GM23338 (cell line): ENCODE data around the gene CAMTA1.
A peak's percentile ranks its signal among the peaks of the same experiment; 100 is the strongest.

Source experiments
- NANOG ChIP-seq: IDR thresholded peaks from 2 replicates; pipeline ENCODE4 v1.6.1; 2016; ENCODE audit warnings: antibody characterized with exemption, borderline replicate concordance
- TF ChIP-seq, protein P1 (sequence below), 2 experiments: fragments of 200-600 bp in 1 of 2; sonication (generic) in 1 of 2; conservative IDR thresholded peaks; 2 replicates each; pipeline versions ENCODE4 v1.5.1 to v1.6.1; 2016 to 2017; ENCODE audit warnings: antibody characterized with exemption in 2 of 2, low read depth in 2 of 2, mild to moderate bottlenecking in 2 of 2, moderate library complexity in 1 of 2
- TF ChIP-seq, protein P2 (sequence below): IDR thresholded peaks from one replicate; pipeline ENCODE4 v1.6.1; 2018; ENCODE audit warnings: antibody characterized with exemption; ENCODE audit not compliant: unreplicated experiment
- TF ChIP-seq, protein P3 (sequence below): IDR thresholded peaks from 2 replicates; pipeline ENCODE4 v1.6.1; 2016; ENCODE audit warnings: antibody characterized with exemption

DNA sequence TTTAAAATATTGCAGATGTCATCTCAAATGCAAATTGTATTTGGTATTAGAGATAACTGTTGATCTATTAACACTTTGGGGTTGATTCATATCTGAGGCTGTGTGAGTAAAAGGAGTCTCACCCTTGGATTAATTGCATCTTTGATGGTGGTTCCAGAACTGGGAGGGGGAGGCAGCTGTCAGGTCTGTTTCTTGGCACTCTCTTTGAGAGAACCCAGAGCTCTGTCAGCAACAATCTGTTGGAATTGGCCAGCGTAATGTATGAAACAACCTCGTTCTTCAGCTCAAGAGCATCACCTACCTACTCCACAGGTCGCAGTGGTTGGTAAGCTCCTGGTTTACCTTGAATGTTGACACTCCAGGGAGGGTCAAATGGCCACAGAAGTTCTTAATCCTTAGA, 424.1 kb downstream of the CAMTA1 start:
- TF ChIP-seq, protein P1, sequence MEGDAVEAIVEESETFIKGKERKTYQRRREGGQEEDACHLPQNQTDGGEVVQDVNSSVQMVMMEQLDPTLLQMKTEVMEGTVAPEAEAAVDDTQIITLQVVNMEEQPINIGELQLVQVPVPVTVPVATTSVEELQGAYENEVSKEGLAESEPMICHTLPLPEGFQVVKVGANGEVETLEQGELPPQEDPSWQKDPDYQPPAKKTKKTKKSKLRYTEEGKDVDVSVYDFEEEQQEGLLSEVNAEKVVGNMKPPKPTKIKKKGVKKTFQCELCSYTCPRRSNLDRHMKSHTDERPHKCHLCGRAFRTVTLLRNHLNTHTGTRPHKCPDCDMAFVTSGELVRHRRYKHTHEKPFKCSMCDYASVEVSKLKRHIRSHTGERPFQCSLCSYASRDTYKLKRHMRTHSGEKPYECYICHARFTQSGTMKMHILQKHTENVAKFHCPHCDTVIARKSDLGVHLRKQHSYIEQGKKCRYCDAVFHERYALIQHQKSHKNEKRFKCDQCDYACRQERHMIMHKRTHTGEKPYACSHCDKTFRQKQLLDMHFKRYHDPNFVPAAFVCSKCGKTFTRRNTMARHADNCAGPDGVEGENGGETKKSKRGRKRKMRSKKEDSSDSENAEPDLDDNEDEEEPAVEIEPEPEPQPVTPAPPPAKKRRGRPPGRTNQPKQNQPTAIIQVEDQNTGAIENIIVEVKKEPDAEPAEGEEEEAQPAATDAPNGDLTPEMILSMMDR (conservative IDR thresholded peaks at IDR 0.05; ENCODE audit: low read depth in 2 of 2), result 0 out of 4 replicates have a peak, but pooled peaks of 1 of the 2 experiments have one; percentile 6
- TF ChIP-seq, protein P2, sequence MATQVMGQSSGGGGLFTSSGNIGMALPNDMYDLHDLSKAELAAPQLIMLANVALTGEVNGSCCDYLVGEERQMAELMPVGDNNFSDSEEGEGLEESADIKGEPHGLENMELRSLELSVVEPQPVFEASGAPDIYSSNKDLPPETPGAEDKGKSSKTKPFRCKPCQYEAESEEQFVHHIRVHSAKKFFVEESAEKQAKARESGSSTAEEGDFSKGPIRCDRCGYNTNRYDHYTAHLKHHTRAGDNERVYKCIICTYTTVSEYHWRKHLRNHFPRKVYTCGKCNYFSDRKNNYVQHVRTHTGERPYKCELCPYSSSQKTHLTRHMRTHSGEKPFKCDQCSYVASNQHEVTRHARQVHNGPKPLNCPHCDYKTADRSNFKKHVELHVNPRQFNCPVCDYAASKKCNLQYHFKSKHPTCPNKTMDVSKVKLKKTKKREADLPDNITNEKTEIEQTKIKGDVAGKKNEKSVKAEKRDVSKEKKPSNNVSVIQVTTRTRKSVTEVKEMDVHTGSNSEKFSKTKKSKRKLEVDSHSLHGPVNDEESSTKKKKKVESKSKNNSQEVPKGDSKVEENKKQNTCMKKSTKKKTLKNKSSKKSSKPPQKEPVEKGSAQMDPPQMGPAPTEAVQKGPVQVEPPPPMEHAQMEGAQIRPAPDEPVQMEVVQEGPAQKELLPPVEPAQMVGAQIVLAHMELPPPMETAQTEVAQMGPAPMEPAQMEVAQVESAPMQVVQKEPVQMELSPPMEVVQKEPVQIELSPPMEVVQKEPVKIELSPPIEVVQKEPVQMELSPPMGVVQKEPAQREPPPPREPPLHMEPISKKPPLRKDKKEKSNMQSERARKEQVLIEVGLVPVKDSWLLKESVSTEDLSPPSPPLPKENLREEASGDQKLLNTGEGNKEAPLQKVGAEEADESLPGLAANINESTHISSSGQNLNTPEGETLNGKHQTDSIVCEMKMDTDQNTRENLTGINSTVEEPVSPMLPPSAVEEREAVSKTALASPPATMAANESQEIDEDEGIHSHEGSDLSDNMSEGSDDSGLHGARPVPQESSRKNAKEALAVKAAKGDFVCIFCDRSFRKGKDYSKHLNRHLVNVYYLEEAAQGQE, result no peak
- TF ChIP-seq NANOG, result no peak
- TF ChIP-seq, protein P3, sequence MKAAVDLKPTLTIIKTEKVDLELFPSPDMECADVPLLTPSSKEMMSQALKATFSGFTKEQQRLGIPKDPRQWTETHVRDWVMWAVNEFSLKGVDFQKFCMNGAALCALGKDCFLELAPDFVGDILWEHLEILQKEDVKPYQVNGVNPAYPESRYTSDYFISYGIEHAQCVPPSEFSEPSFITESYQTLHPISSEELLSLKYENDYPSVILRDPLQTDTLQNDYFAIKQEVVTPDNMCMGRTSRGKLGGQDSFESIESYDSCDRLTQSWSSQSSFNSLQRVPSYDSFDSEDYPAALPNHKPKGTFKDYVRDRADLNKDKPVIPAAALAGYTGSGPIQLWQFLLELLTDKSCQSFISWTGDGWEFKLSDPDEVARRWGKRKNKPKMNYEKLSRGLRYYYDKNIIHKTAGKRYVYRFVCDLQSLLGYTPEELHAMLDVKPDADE, result no peak
